ENCODE results near the gene PBXIP1.

The PBXIP1 gene

GRCh38 chr1:154938604-154939399, 17.1 kb downstream of the PBXIP1 start:
- no peak overlapping the region for H3K4me3 ChIP-seq (ENCODE audit: low read length)
- peaks cover 58% of the 10 kb centered on the region for H3K4me1 ChIP-seq (ENCODE audit: control insufficient read depth, insufficient read depth, low read length)
- DNase-seq (ENCODE audit: low read depth): no peak
- no peaks in the 10 kb centered on the region for H3K36me3 ChIP-seq (ENCODE audit: control insufficient read depth, insufficient read depth, low read length, severe bottlenecking)
- no peaks in the 10 kb centered on the region for H3K9me3 ChIP-seq (ENCODE audit: control insufficient read depth, low read length)
- H3K9ac ChIP-seq (ENCODE audit: low read length): no peak overlapping the region
- no peaks in the 10 kb centered on the region for H3K27me3 ChIP-seq (replicated peaks; ENCODE audit: control insufficient read depth, insufficient read depth, low read length)

DNA sequence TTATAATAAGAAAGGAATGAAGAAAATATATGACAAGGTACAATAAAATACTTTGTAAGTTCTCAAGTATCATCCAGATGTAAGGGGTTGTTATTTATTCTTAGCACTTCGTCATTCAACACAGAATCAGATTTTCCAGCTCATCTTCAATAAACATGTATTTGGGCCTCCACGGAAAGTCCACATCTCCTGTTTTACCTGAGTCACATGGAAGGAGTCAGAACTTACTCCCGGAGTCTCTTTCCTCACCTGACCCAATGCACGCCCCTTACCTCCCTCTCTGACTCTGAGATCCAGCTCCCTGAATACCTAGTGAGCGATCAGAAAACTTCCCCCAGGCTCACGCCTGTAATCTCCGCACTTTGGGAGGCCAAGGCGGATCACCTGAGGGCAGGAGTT, 17.9 kb downstream of the PBXIP1 start:
- no peaks in the 10 kb centered on the region for H3K36me3 ChIP-seq (ENCODE audit: control insufficient read depth, insufficient read depth, low read length, severe bottlenecking)
- peak overlapping the region; percentile 94 for H3K9ac ChIP-seq (ENCODE audit: low read length)
- peak overlapping the region; percentile 94 for H3K4me3 ChIP-seq (ENCODE audit: low read length)
- DNase-seq (ENCODE audit: low read depth): no peak
- H3K9me3 ChIP-seq (ENCODE audit: control insufficient read depth, low read length): no peaks in the 10 kb centered on the region
- no peaks in the 10 kb centered on the region for H3K27me3 ChIP-seq (replicated peaks; ENCODE audit: control insufficient read depth, insufficient read depth, low read length)
- H3K4me1 ChIP-seq (ENCODE audit: control insufficient read depth, insufficient read depth, low read length): peaks cover 52% of the 10 kb centered on the region

DNA sequence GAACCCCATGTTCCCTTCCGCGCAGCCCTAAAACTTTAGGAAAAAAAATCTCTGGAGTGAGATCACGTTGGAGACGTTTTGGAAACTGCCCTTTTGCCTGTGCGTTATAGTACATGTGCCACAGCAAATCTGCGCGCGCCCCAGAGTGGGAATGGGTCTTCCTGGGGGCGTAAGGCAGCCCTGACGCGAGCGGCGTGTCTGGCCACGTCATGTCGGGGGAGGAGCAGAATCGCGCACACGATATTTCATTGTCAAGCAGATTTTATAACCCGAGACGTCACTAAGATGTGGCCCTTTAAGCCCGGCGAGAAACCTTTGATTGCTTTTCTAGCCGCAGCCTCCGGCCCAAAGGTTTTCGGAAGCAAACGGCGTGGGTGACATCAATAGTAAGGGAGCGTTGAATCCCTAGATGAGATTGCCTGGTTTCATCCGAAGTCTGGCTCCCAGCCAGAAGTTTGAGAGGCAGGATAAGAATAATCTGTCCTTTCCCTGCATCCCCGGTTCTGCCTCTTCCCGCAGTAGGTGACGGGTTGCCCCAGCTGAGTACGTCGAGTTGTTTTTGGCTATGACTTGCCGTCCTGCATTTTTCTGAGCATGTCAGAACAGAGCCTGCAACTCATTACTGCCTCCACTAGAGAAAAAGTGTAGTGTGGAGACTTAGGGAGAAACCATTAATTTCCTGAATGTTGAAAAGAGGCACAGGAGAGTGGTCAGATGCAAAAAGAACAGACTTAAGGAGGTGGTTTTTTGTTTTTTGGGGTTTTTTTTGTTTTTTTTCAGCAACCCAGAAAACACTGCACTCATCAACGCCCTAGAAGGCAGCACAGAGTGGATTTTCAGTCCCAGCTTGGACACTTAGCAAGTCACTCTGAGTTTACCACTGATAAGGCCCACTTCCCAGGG, 18.6 kb downstream of the PBXIP1 start:
- Histone ChIP-seq H3K4me1 (ENCODE audit: control insufficient read depth, insufficient read depth, low read length) (peaks cover 46% of the 10 kb centered on the region), H3K9me3 (ENCODE audit: control insufficient read depth, low read length) (no peaks in the 10 kb centered on the region), H3K4me3 (ENCODE audit: low read length) (peak overlapping the region; percentile 94), H3K36me3 (ENCODE audit: control insufficient read depth, insufficient read depth, low read length, severe bottlenecking) (no peaks in the 10 kb centered on the region), H3K27me3 (replicated peaks; ENCODE audit: control insufficient read depth, insufficient read depth, low read length) (no peaks in the 10 kb centered on the region), H3K9ac (ENCODE audit: low read length) (peak overlapping the region; percentile 94)
- DNase-seq (ENCODE audit: low read depth): peak; percentile 98

DNA sequence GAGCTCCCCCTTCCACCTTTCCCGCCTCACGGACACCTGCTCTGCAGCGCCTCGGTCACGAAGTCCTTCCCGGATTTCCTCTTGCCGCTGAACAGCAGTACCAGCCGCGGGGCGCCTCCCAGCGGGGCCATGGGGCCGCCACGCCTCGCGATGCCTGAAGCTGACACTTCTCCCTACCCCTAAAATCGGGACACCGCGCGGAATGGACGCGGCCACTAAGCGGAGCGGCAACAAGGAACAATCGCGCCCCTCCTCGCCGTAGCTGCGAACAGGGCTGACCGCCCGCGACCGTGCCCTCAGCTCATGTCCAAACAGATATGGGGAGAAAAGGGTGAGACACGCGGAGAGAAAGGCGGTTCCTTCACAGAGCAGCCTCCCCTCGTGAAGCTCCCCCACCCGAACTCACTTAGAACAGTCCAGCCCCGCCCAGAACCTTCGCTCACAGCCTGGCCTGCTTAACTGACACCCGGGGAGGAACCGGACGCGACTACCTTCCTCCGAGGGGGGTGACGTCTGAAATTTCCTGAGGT, 19.3 kb downstream of the PBXIP1 start, which contains the start of gene PMVK:
Gene PMVK, minus strand, starts transcription at position 165 of the 530 bp plus-strand sequence. Its CDS starts 34 bp downstream, at position 131.
- Histone ChIP-seq H3K36me3 (ENCODE audit: control insufficient read depth, insufficient read depth, low read length, severe bottlenecking) (peaks cover 3% of the 10 kb centered on the region), H3K4me1 (ENCODE audit: control insufficient read depth, insufficient read depth, low read length) (peaks cover 39% of the 10 kb centered on the region), H3K9ac (ENCODE audit: low read length) (peak within 1 kb of the TSS; percentile 94), H3K4me3 (ENCODE audit: low read length) (peak within 1 kb of the TSS; percentile 94), H3K9me3 (ENCODE audit: control insufficient read depth, low read length) (no peaks in the 10 kb centered on the region), H3K27me3 (replicated peaks; ENCODE audit: control insufficient read depth, insufficient read depth, low read length) (no peaks in the 10 kb centered on the region)
- DNase-seq (ENCODE audit: low read depth): peak; percentile 98

GRCh38 chr1:154935749-154936554, 19.9 kb downstream of the PBXIP1 start:
- DNase-seq (ENCODE audit: low read depth): no peak
- Histone ChIP-seq H3K9ac (ENCODE audit: low read length) (peak overlapping the region; percentile 94), H3K4me3 (ENCODE audit: low read length) (peak overlapping the region; percentile 94), H3K36me3 (ENCODE audit: control insufficient read depth, insufficient read depth, low read length, severe bottlenecking) (peaks cover 5% of the 10 kb centered on the region), H3K4me1 (ENCODE audit: control insufficient read depth, insufficient read depth, low read length) (peaks cover 32% of the 10 kb centered on the region), H3K9me3 (ENCODE audit: control insufficient read depth, low read length) (no peaks in the 10 kb centered on the region), H3K27me3 (replicated peaks; ENCODE audit: control insufficient read depth, insufficient read depth, low read length) (no peaks in the 10 kb centered on the region)

- no peaks in the 10 kb centered on the region for H3K27me3 ChIP-seq (replicated peaks; ENCODE audit: control insufficient read depth, insufficient read depth, low read length)
- DNase-seq (ENCODE audit: low read depth): no peak
- H3K9ac ChIP-seq (ENCODE audit: low read length): no peak overlapping the region
- H3K36me3 ChIP-seq (ENCODE audit: control insufficient read depth, insufficient read depth, low read length, severe bottlenecking): peaks cover 11% of the 10 kb centered on the region
- H3K4me1 ChIP-seq (ENCODE audit: control insufficient read depth, insufficient read depth, low read length): peaks cover 18% of the 10 kb centered on the region
- H3K9me3 ChIP-seq (ENCODE audit: control insufficient read depth, low read length): no peaks in the 10 kb centered on the region
- H3K4me3 ChIP-seq (ENCODE audit: low read length): no peak overlapping the region
Measured at GRCh38 chr1:154934358-154934948, 21.4 kb downstream of the PBXIP1 start.

DNA sequence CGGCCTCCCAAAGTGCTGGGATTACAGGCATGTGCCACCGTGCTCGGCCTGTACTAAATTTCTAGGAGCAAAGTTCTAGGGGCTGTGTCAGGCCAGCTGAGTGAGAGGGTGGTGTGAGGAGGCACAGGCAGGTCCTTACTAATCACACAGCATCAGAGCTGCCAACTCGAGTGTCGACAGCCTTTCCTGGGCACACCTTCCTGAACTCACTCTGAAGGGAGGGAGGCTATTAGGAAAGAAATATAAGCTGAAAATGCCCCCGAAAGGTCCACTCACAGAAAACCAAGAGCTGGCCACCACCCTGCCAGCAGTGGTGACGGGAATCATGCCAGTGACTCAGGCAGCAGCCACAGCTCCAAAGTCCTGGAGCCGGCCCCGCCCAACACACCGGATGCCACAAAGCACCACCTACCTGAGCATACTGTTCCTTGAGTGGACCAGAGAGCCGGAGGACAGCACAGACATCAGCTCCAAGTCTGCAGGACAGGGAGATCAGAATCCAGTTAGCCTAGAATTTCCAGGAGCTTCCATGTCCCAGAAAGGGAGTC, 23.9 kb downstream of the PBXIP1 start:
- Histone ChIP-seq H3K27me3 (replicated peaks; ENCODE audit: control insufficient read depth, insufficient read depth, low read length) (no peaks in the 10 kb centered on the region), H3K36me3 (ENCODE audit: control insufficient read depth, insufficient read depth, low read length, severe bottlenecking) (peaks cover 27% of the 10 kb centered on the region), H3K4me3 (ENCODE audit: low read length) (no peak overlapping the region), H3K9ac (ENCODE audit: low read length) (no peak overlapping the region), H3K9me3 (ENCODE audit: control insufficient read depth, low read length) (no peaks in the 10 kb centered on the region), H3K4me1 (ENCODE audit: control insufficient read depth, insufficient read depth, low read length) (peaks cover 8% of the 10 kb centered on the region)
- no peak for DNase-seq (ENCODE audit: low read depth)

DNA sequence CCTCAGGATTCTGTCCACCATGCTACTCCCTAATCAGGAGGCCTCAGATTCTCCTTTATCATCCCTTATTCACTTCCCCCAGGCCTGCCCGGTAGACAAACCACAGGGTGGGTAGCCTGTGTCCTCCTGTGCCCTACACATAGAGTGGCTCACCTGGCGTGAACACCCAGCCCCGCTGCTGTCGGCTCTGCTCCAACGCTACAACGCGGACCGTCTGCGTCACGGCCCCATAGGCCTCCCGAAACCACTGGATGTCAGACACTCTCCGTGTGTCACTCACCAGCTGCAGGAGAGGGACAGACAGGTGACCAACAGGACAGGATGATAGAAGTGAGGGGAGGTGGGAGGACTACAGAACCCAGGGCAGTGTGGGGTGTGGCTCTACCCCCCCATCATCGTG, 29.7 kb downstream of the PBXIP1 start:
- Histone ChIP-seq H3K9me3 (ENCODE audit: control insufficient read depth, low read length) (no peaks in the 10 kb centered on the region), H3K4me3 (ENCODE audit: low read length) (no peak overlapping the region), H3K9ac (ENCODE audit: low read length) (no peak overlapping the region), H3K27me3 (replicated peaks; ENCODE audit: control insufficient read depth, insufficient read depth, low read length) (no peaks in the 10 kb centered on the region), H3K4me1 (ENCODE audit: control insufficient read depth, insufficient read depth, low read length) (no peaks in the 10 kb centered on the region), H3K36me3 (ENCODE audit: control insufficient read depth, insufficient read depth, low read length, severe bottlenecking) (peaks cover 56% of the 10 kb centered on the region)
- DNase-seq (ENCODE audit: low read depth): no peak

DNA sequence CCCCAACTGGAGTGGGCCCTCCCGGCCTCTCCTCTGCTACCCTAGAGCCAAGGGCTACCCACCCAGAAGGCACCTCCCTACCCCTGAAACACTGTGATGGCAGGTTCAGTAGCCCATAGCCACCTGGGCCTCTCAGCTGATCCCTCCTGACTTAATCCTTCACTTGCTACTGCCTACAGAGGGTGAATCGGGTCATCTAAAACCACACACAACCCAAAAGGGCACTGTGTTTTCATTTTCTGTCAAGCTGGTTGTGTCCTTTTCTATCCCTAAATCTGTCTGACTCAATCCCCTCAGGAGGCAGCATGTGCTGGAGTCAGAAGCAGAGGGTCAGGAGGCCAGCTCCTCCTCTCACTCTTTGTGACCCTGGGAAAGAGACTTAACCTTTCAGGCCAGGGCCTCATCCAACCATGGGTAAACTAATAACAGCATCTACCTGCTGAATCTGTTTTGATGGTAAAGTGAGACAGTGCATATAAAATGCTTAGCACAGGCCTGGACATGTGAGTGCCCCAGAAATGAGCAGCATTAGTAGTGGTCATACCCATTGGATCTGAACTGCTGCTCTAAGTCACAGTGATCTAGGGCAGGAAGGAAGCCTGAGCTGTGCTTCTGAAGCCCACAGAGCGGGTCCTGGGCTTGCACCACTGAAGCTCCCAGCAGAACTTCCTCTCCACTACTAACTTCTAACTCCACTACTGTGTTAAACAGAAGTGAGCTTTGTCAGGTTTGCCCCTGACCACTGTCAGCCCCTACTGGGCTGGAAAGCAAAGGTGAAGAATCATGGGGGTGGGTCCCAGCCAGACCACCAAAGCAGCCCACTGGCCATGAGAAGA, 30.3 kb downstream of the PBXIP1 start:
- DNase-seq (ENCODE audit: low read depth): no peak
- H3K27me3 ChIP-seq (replicated peaks; ENCODE audit: control insufficient read depth, insufficient read depth, low read length): no peaks in the 10 kb centered on the region
- H3K36me3 ChIP-seq (ENCODE audit: control insufficient read depth, insufficient read depth, low read length, severe bottlenecking): peaks cover 53% of the 10 kb centered on the region
- H3K4me1 ChIP-seq (ENCODE audit: control insufficient read depth, insufficient read depth, low read length): no peaks in the 10 kb centered on the region
- H3K9ac ChIP-seq (ENCODE audit: low read length): no peak overlapping the region
- no peak overlapping the region for H3K4me3 ChIP-seq (ENCODE audit: low read length)
- no peaks in the 10 kb centered on the region for H3K9me3 ChIP-seq (ENCODE audit: control insufficient read depth, low read length)

Measured in adipocyte (in vitro differentiated cells).